Dermis microvascular lymphatic vessel endothelial cell (primary cell): ENCODE measurements around the gene TSEN54. TPM values are rescaled to one million over a fixed set of nuclear protein-coding genes. Genes with fewer than 3 reads are reported as not detected.

ENCODE experiments used
- DNase-seq, 2 donors: peaks; one replicate each; pipeline versions ENCODE4 v3.0.0 to v3.0.0-alpha.2; 2010; ENCODE audit warnings: low read depth in 2 of 2
- total RNA-seq: library from RNA; depleted of rRNA; stranded (reverse); fragments of >200 nt; gene quantifications from 2 replicates; pipeline ENCODE4 v1.2.1, GENCODE V29; 2014

Gene TSEN54
- total RNA-seq, 1 donor from 2014 or later, result 10.7 TPM

- DNase-seq, result no peak
Observed at GRCh38 chr17:75503976-75504346, 12.4 kb upstream of the TSEN54 start.

GRCh38 chr17:75504347-75505151 lies 11.8 kb upstream of the TSEN54 start:
- DNase-seq, result no peak

- DNase-seq, result no peak
Observed at GRCh38 chr17:75505152-75505409, 11.2 kb upstream of the TSEN54 start.

- no peak for DNase-seq
Observed at GRCh38 chr17:75505640-75506039, 10.7 kb upstream of the TSEN54 start.

- no peak for DNase-seq
Observed at GRCh38 chr17:75506134-75506533, 10.2 kb upstream of the TSEN54 start.

GRCh38 chr17:75506888-75507287 lies 9.4 kb upstream of the TSEN54 start:
- DNase-seq, result no peak

- no peak for DNase-seq
Observed at GRCh38 chr17:75507733-75508719, 8.3 kb upstream of the TSEN54 start.

GRCh38 chr17:75508931-75509361 lies 7.4 kb upstream of the TSEN54 start:
- DNase-seq, result no peak

GRCh38 chr17:75509528-75510258 lies 6.6 kb upstream of the TSEN54 start:
- DNase-seq, result peak; percentile 43 to 50

GRCh38 chr17:75511270-75511609 lies 5.1 kb upstream of the TSEN54 start:
- DNase-seq, result no peak

GRCh38 chr17:75511610-75512575 lies 4.4 kb upstream of the TSEN54 start:
- DNase-seq, result peak in 1 of 2 donors; percentile 42

- DNase-seq, result peak in 1 of 2 donors; percentile 26
Observed at GRCh38 chr17:75512926-75513640, 3.2 kb upstream of the TSEN54 start.

GRCh38 chr17:75513641-75514000 lies 2.7 kb upstream of the TSEN54 start:
- DNase-seq, result no peak

- DNase-seq, result no peak
Observed at GRCh38 chr17:75514299-75514918, 1.9 kb upstream of the TSEN54 start.

- DNase-seq, result peak in 1 of 2 donors; percentile 34
Observed at GRCh38 chr17:75514919-75515495, 1.3 kb upstream of the TSEN54 start.

GRCh38 chr17:75515496-75516254 lies 653 bp upstream of the TSEN54 start, which contains the start of gene CASKIN2:
Gene CASKIN2, minus strand, starts transcription at chr17:75515537. Its CDS starts 1,733 bp downstream, at chr17:75513804.
- peak; percentile 75 to 94 for DNase-seq

- DNase-seq, result peak in 1 of 2 donors; percentile 30
Observed at GRCh38 chr17:75516619-75517296, 430 bp downstream of the TSEN54 start.

GRCh38 chr17:75517297-75517865 lies 1.1 kb downstream of the TSEN54 start:
- DNase-seq, result no peak
